Karpas-422 (cell line): ENCODE results near the gene TNFRSF11A. TPM values are rescaled to one million over a fixed set of nuclear protein-coding genes. Genes with fewer than 3 reads are reported as not detected.

Experiments used
- DNase-seq: peaks from one replicate; pipeline ENCODE4 v3.0.0-alpha.2; 2015
- H2AFZ ChIP-seq: fragments of 200-600 bp; sonication (generic); 2 replicates; pipeline ENCODE4 v1.6.1; 2014; ENCODE audit warnings: antibody characterized with exemption, low read length, mixed read lengths
- H3K27ac ChIP-seq: fragments of 200-600 bp; sonication (generic); 2 replicates; pipeline ENCODE4 v1.5.1; 2014; ENCODE audit warnings: mild to moderate bottlenecking, low read length, moderate library complexity
- H3K27me3 ChIP-seq: fragments of 200-600 bp; sonication (generic); 2 replicates; pipeline ENCODE4 v1.6.1; 2014; ENCODE audit warnings: low read length, mixed read lengths
- H3K36me3 ChIP-seq: fragments of 200-600 bp; sonication (generic); 2 replicates; pipeline ENCODE4 v1.6.1; 2014; ENCODE audit warnings: low read length, mixed read lengths; ENCODE audit not compliant: insufficient read depth
- H3K4me1 ChIP-seq: fragments of 200-600 bp; sonication (generic); 2 replicates; pipeline ENCODE4 v1.6.1; 2014; ENCODE audit warnings: mild to moderate bottlenecking, low read length, mixed read lengths
- H3K4me2 ChIP-seq: fragments of 200-600 bp; sonication (generic); 2 replicates; pipeline ENCODE4 v1.6.1; 2014; ENCODE audit warnings: low read length, low read depth, mild to moderate bottlenecking; ENCODE audit not compliant: poor library complexity, severe bottlenecking
- H3K4me3 ChIP-seq: fragments of 200-600 bp; sonication (generic); 2 replicates; pipeline ENCODE4 v1.5.1; 2014; ENCODE audit warnings: mild to moderate bottlenecking, antibody characterized with exemption, low read length, mixed read lengths
- H3K79me2 ChIP-seq: fragments of 200-600 bp; sonication (generic); 2 replicates; pipeline ENCODE4 v1.6.1; 2014; ENCODE audit warnings: mild to moderate bottlenecking, low read length, mixed read lengths
- H3K9ac ChIP-seq: fragments of 200-600 bp; sonication (generic); 2 replicates; pipeline ENCODE4 v1.6.0; 2014; ENCODE audit warnings: low read length
- H3K9me2 ChIP-seq: fragments of 200-600 bp; sonication (generic), shearing (Covaris generic); replicated peaks from 2 replicates; pipeline ENCODE4 v1.6.0; 2014; ENCODE audit warnings: mild to moderate bottlenecking, low read length, moderate library complexity; ENCODE audit not compliant: insufficient read depth
- H3K9me3 ChIP-seq: fragments of 300-700, 200-600 bp; sonication (generic); 2 replicates; pipeline ENCODE4 v1.6.1; 2014; ENCODE audit warnings: low read length, mixed read lengths
- H4K20me1 ChIP-seq: fragments of 200-600 bp; sonication (generic); 2 replicates; pipeline ENCODE4 v1.6.1; 2014; ENCODE audit warnings: mild to moderate bottlenecking, antibody characterized with exemption, low read length, low read depth; ENCODE audit not compliant: insufficient read depth
- total RNA-seq: library from RNA; depleted of rRNA; stranded (reverse); fragments of >200 nt; shearing (Covaris generic); gene quantifications from 2 replicates; pipeline ENCODE4 v1.2.3, GENCODE V29; 2014; ENCODE audit warnings: low replicate concordance

TNFRSF11A gene
- total RNA-seq, 1 experiment from 2014 or later: 1.0 TPM

DNA sequence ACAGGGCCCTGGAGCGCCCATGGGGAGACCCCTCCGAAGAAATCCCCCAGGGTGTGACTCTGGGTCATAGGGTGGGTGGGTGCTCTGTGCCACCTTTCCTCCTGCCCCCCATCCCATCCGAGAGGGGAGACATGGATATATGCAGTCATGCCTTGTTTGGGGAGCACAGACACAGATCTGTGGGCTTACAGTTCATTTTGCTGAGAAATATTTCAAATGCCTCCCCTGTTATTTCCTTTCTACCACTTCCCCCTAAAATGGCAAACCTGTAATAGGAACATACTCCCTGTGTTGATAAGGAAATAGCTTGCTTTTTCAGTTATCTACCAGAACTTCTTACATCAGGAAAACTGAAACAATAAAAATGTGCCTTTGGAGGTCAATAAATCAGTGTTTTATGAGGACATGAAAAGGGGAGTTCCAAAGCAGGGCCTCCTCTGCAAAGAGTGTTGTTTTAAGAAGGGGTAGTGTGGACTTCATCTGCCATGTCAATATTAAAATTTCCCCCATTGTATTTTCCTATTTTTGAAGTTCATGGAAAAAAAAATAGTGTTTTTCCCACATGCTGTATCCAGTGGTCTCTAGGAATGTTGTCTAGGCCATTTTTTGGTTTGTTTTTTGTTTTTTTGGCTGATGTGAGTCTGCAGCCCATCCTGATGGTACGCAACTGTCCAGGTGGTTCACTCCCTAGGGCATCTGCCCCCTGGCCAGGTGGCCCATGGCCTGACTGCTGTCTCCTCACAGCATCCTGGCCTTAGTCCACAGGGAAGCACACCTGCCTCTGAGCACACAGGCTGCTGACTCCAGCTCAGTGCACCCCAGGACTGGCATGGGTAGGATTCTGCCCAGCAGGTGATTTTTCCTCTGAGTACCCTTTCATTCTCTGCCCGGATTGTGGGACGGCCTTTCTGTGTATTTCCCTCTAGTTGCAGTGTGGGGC, 3.7 kb downstream of the TNFRSF11A start:
- Histone ChIP-seq H3K4me1 (peaks cover 19% of the 10 kb centered on the region), H3K9me3 (no peaks in the 10 kb centered on the region), H3K36me3 (no peaks in the 10 kb centered on the region)

DNA sequence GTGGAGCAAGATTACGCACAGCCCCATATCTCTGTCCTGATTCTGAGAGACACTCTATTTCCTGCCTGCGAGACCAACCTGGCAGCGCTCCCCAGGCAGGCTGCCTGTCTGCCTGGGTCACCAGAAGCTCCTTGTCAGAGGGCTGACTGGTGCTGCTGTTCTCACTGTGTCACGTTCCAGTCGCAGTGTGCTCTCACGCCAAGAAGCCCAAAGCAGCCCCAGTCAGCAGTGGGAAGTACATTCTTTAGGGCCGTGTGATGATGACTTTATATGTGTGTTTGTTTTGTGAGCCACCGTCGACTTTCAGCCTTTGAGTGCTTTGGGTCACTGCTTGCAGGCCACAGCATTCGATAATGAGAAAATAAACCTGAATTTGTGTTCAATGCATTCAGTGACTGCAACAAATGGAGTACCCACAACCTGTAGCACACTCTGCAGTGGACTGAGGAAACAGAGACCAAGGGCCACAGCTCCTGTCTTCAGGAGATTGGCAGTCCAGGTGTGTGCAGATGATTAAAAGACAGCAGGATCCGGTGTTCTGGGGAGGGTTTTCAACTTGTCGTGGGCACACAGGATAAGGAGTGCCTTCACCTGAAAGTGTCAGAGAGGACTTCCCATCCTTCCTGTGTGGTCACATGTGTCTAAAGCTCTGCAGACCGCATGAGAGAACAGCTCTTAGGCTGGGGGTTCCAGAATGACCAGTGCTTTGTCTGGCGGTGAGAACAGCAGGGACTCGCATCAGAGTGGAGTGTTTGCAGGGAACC, 4.8 kb downstream of the TNFRSF11A start:
- no peaks in the 10 kb centered on the region for H3K27me3 ChIP-seq
- H3K27ac ChIP-seq: no peak overlapping the region
- no peak overlapping the region for H3K4me2 ChIP-seq
- H3K4me3 ChIP-seq: no peak overlapping the region
- H3K9me3 ChIP-seq: no peaks in the 10 kb centered on the region
- DNase-seq: no peak
- H3K9ac ChIP-seq: no peak overlapping the region
- H3K79me2 ChIP-seq: no peaks in the 10 kb centered on the region
- peaks cover 9% of the 10 kb centered on the region for H3K4me1 ChIP-seq
- H3K9me2 ChIP-seq: no peaks in the 10 kb centered on the region
- H3K36me3 ChIP-seq: no peaks in the 10 kb centered on the region
- H4K20me1 ChIP-seq: no peaks in the 10 kb centered on the region
- no peak overlapping the region for H2AFZ ChIP-seq

More for the DNA sequence above, 3.7 kb downstream of the TNFRSF11A start:
- Histone ChIP-seq H3K9ac (no peak overlapping the region), H3K9me2 (no peaks in the 10 kb centered on the region), H3K4me2 (no peak overlapping the region), H4K20me1 (no peaks in the 10 kb centered on the region), H3K4me3 (no peak overlapping the region), H2AFZ (no peak overlapping the region), H3K79me2 (no peaks in the 10 kb centered on the region), H3K27ac (no peak overlapping the region), H3K27me3 (no peaks in the 10 kb centered on the region)
- DNase-seq: no peak

GRCh38 chr18:62330650-62331049, 5.5 kb downstream of the TNFRSF11A start:
- Histone ChIP-seq H3K36me3 (no peaks in the 10 kb centered on the region), H3K9me2 (no peaks in the 10 kb centered on the region), H3K27me3 (no peaks in the 10 kb centered on the region), H3K9me3 (no peaks in the 10 kb centered on the region), H2AFZ (no peak overlapping the region), H4K20me1 (no peaks in the 10 kb centered on the region), H3K4me1 (peaks cover 8% of the 10 kb centered on the region), H3K27ac (no peak overlapping the region), H3K79me2 (no peaks in the 10 kb centered on the region), H3K9ac (no peak overlapping the region), H3K4me3 (no peak overlapping the region), H3K4me2 (no peak overlapping the region)
- DNase-seq: no peak

DNA sequence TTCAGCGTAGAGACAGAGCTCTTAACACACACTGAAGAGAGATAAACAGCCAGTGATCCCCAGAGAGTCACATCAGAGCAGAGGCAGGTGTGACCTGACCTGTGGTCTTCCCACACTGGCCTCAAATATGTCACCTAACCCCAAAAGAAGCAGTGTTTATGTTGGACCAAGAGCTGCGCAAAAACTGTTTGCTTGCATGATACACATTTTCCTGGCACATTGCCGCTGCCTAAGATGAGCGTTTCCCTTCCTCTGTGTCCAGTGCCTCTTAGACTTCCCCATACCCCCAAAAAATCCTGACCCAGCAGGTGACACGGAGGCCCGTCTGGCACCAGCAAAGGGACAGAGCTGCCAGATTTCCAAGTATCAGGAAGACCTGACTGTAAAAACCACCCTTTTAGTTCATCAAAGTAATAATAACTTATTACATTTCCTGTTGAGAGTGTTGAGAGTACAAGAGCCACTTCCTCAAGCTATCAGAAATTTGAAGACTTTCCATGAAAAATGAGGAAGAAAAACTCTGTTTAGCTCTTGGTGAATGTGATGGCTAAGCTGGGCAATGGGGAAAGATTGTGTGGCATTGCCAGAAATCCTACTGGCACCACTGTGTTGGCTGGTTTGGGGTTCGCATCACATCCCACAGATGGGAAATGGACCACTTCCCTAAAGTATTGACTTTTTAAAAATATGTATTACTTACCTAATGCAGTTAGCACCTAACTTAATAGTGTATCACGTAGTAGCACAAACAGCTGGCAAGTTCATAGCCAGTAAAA, 6.7 kb downstream of the TNFRSF11A start:
- DNase-seq: no peak
- peaks cover 2% of the 10 kb centered on the region; the same call in 1 of the 2 replicates for H3K4me1 ChIP-seq
- no peaks in the 10 kb centered on the region for H3K9me3 ChIP-seq
- H3K9me2 ChIP-seq: no peaks in the 10 kb centered on the region
- no peak overlapping the region for H3K27ac ChIP-seq
- H3K4me3 ChIP-seq: no peak overlapping the region
- no peaks in the 10 kb centered on the region for H3K27me3 ChIP-seq
- no peak overlapping the region for H3K4me2 ChIP-seq
- H3K79me2 ChIP-seq: no peaks in the 10 kb centered on the region
- H3K9ac ChIP-seq: no peak overlapping the region
- H4K20me1 ChIP-seq: no peaks in the 10 kb centered on the region
- no peak overlapping the region for H2AFZ ChIP-seq
- H3K36me3 ChIP-seq: no peaks in the 10 kb centered on the region

GRCh38 chr18:62332431-62332830, 7.3 kb downstream of the TNFRSF11A start:
- no peak for DNase-seq
- H3K9ac ChIP-seq: no peak overlapping the region
- H3K4me3 ChIP-seq: no peak overlapping the region
- H3K36me3 ChIP-seq: no peaks in the 10 kb centered on the region
- no peaks in the 10 kb centered on the region for H3K9me3 ChIP-seq
- no peak overlapping the region for H2AFZ ChIP-seq
- no peak overlapping the region for H3K27ac ChIP-seq
- H3K27me3 ChIP-seq: no peaks in the 10 kb centered on the region
- H3K4me1 ChIP-seq: peaks cover 2% of the 10 kb centered on the region; the same call in 1 of the 2 replicates
- H3K4me2 ChIP-seq: no peak overlapping the region
- H4K20me1 ChIP-seq: no peaks in the 10 kb centered on the region
- H3K79me2 ChIP-seq: no peaks in the 10 kb centered on the region
- H3K9me2 ChIP-seq: no peaks in the 10 kb centered on the region

GRCh38 chr18:62332964-62333695, 8.0 kb downstream of the TNFRSF11A start:
- no peaks in the 10 kb centered on the region for H3K36me3 ChIP-seq
- H3K4me1 ChIP-seq: peaks cover 2% of the 10 kb centered on the region; the same call in 1 of the 2 replicates
- no peak overlapping the region for H3K9ac ChIP-seq
- no peaks in the 10 kb centered on the region for H3K79me2 ChIP-seq
- no peak overlapping the region for H3K4me2 ChIP-seq
- no peak for DNase-seq
- no peak overlapping the region for H2AFZ ChIP-seq
- H3K9me3 ChIP-seq: no peaks in the 10 kb centered on the region
- H3K4me3 ChIP-seq: no peak overlapping the region
- no peaks in the 10 kb centered on the region for H3K9me2 ChIP-seq
- no peaks in the 10 kb centered on the region for H4K20me1 ChIP-seq
- H3K27ac ChIP-seq: no peak overlapping the region
- H3K27me3 ChIP-seq: no peaks in the 10 kb centered on the region

DNA sequence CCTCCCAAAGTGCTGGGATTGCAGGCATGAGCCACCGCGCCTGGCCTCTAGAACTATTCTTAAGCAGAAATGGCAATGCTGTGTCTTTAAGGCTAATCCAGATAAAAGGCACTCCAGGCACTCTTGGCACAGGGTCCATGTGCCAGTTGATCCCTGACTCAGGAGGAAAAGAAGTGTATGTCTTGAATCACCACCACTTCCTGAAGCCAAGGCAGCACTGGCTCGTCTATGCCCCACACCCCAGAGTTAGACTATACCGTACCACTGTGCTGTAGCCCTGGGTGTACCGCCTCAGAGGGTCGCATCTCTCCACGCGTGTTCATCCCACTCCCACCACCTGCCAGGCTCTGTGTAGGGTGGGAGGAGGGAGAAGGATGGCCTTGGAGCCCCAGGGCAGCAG, 9.0 kb downstream of the TNFRSF11A start:
- Histone ChIP-seq H3K4me3 (no peak overlapping the region), H3K4me2 (no peak overlapping the region), H3K27me3 (no peaks in the 10 kb centered on the region), H4K20me1 (no peaks in the 10 kb centered on the region), H3K36me3 (no peaks in the 10 kb centered on the region), H3K9me3 (no peaks in the 10 kb centered on the region), H3K9ac (no peak overlapping the region), H3K9me2 (no peaks in the 10 kb centered on the region), H3K4me1 (peaks cover 2% of the 10 kb centered on the region; the same call in 1 of the 2 replicates), H3K79me2 (no peaks in the 10 kb centered on the region), H2AFZ (no peak overlapping the region), H3K27ac (no peak overlapping the region)
- DNase-seq: no peak
